ENCODE results near the gene FXYD4.

- TF ChIP-seq POLR2AphosphoS5 (IDR thresholded peaks at IDR 0.05; ENCODE audit: borderline replicate concordance, low read depth, low read length) (no peak), EZH2 (IDR thresholded peaks at IDR 0.05) (no peak), FOXP2 (optimal IDR thresholded peaks at IDR 0.05; ENCODE audit: control extremely low read depth, extremely low read length, insufficient read depth) (no peak)
Measured at GRCh38 chr10:43340101-43340500, 31.3 kb upstream of the FXYD4 start.
